SJCRH30 (cell line): ENCODE results near the gene KRT38. TPM values are rescaled to one million over a fixed set of nuclear protein-coding genes. Genes with fewer than 3 reads are reported as not detected.

ENCODE experiments used
- DNase-seq, 2 experiments: peaks; one replicate each; pipeline ENCODE4 v3.0.0-alpha.2; 2015 to 2020
- H3K27ac ChIP-seq: fragments of 250-450 bp; sonication (Bioruptor Pico); 2 replicates; pipeline ENCODE4 v1.5.1; 2020; ENCODE audit warnings: mild to moderate bottlenecking, moderate library complexity
- H3K27me3 ChIP-seq: fragments of 250-450 bp; sonication (Bioruptor Pico); 2 replicates; pipeline ENCODE4 v1.5.1; 2020; ENCODE audit warnings: mild to moderate bottlenecking, moderate library complexity
- H3K36me3 ChIP-seq: fragments of 250-450 bp; sonication (Bioruptor Pico); 2 replicates; pipeline ENCODE4 v1.5.1; 2020; ENCODE audit warnings: mild to moderate bottlenecking, moderate library complexity
- H3K4me1 ChIP-seq: fragments of 250-450 bp; sonication (Bioruptor Pico); 2 replicates; pipeline ENCODE4 v1.5.1; 2020; ENCODE audit warnings: mild to moderate bottlenecking, moderate library complexity
- H3K4me3 ChIP-seq: fragments of 250-450 bp; sonication (Bioruptor Pico); 2 replicates; pipeline ENCODE4 v1.5.1; 2020; ENCODE audit warnings: mild to moderate bottlenecking, moderate library complexity
- H3K9me3 ChIP-seq: fragments of 250-450 bp; sonication (Bioruptor Pico); replicated peaks from 2 replicates; pipeline ENCODE4 v1.5.1; 2020; ENCODE audit warnings: mild to moderate bottlenecking, moderate library complexity
- total RNA-seq: library from RNA; depleted of rRNA; stranded (reverse); fragments of >200 nt; shearing (Covaris generic); gene quantifications from 2 replicates; pipeline ENCODE4 v1.2.3, GENCODE V29; 2014; rRNA removed

Gene KRT38
- not detected in 2 replicates for total RNA-seq

DNA sequence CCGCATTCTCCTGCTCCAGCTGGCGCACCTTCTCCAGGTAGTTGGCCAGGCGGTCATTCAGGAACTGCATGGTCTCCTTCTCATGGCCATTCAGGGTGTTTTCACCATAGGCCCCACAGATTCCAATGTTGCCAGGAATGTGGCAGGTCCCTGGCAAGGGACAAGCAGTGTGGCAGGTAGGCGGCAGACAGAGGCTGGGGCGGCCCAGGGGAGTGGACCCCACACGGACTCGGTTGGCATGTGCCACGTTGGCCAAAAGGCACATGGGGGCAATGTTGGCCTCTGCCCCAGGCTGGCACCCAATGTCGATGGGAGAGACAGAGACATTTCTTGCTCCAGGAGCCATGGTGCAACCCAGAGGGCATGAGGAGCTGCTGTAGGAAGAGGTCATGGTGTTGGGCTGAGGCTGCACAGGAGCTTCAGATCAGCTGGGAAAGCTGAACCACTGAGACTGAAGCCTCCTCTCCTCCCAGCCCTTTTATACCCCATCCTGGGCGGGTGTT, at the start of gene KRT38:
KRT38 (minus strand) TSS at position 453 of the 503 bp plus-strand sequence; CDS start at position 391, 62 bp downstream.
- no peaks in the 10 kb centered on the region for H3K9me3 ChIP-seq
- H3K36me3 ChIP-seq = no peaks in the 10 kb centered on the region
- H3K4me1 ChIP-seq = no peaks in the 10 kb centered on the region
- no peak within 1 kb of the TSS for H3K27ac ChIP-seq
- no peak for DNase-seq
- H3K4me3 ChIP-seq = no peak within 1 kb of the TSS
- no peaks in the 10 kb centered on the region for H3K27me3 ChIP-seq

DNA sequence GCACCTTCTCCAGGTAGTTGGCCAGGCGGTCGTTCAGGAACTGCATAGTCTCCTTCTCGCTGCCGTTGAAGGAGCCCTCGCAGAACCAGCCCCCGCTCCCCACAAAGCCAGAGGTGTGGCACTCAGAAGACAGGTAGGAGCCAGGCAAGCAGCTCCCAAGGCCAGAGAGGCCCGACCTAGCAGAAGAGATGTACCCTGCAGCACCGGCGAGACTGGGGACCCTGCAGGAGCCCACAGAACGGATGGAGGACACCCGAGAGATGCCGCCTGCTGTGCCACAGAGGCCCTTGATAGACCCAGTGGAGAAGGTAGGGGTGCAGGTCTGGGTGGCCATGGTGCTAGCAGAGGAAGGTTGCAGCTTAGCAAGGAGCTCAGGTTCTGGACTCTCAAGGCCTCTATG, 48.7 kb upstream of the KRT38 start, which contains the start of gene KRT36:
KRT36 (minus strand) TSS at position 380 of the 400 bp plus-strand sequence; CDS start at position 334, 46 bp downstream.
- no peaks in the 10 kb centered on the region for H3K27me3 ChIP-seq
- H3K36me3 ChIP-seq = no peaks in the 10 kb centered on the region
- H3K27ac ChIP-seq = no peak within 1 kb of the TSS
- no peak within 1 kb of the TSS for H3K4me3 ChIP-seq
- no peaks in the 10 kb centered on the region for H3K9me3 ChIP-seq
- no peak for DNase-seq
- H3K4me1 ChIP-seq = peaks cover 5% of the 10 kb centered on the region

DNA sequence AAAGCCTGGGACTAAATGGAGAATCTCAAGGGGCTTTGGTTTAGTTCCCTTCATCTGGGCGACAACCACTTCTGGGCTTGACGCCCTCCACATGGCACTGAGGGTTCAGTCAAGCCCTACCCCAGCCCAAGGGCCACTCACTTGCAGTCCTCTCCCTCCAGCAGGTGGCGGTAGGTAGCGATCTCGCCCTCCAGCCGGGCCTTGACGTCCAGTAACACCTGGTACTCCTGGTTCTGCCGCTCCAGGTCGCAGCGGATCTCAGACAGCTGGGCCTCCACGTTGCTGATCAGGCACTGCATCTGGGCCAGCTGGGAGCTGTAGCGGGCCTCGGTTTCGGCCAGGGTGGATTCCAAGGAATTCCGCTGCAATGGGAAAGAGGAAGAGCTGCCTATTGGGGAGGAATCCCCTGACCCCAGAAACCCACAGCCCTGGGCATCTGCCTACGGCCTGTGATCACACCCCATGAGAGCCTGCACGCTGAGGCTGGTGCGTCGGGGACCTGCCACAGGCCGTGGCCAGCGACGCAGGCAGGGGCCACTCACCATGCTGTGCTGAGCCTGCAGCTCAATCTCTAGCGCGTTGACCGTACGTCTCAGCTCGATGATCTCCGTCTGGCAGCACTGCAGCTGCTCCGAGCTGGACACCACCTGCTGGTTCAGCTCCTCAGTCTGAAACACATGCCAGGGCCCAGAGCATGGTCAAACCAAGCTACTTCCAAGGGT, 46.2 kb upstream of the KRT38 start:
- Histone ChIP-seq H3K27me3 (no peaks in the 10 kb centered on the region), H3K9me3 (no peaks in the 10 kb centered on the region), H3K27ac (no peak overlapping the region), H3K4me1 (no peaks in the 10 kb centered on the region), H3K4me3 (no peak overlapping the region), H3K36me3 (no peaks in the 10 kb centered on the region)
- no peak for DNase-seq

DNA sequence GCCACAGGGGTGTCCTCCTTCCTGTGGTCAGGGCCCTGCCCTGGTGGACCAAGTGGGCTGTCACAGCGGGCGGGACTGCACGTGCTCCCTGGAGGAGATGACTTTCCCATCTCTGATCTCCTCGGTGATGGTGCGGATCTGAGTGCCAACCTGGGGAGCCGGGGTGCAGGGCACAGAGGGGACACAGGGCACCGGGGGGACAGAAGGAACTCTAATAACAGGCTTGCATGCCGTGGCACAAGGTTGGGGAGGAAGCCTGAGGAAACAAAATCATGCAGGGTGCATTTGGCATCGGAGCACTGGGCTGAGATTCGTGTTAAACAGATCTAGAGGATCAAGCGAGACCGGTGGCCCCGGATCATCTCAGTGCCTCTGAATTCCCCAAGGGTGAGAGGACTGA, 45.5 kb upstream of the KRT38 start:
- DNase-seq = no peak
- no peaks in the 10 kb centered on the region for H3K27me3 ChIP-seq
- no peaks in the 10 kb centered on the region for H3K9me3 ChIP-seq
- no peaks in the 10 kb centered on the region for H3K4me1 ChIP-seq
- no peak overlapping the region for H3K27ac ChIP-seq
- H3K36me3 ChIP-seq = no peaks in the 10 kb centered on the region
- no peak overlapping the region for H3K4me3 ChIP-seq

DNA sequence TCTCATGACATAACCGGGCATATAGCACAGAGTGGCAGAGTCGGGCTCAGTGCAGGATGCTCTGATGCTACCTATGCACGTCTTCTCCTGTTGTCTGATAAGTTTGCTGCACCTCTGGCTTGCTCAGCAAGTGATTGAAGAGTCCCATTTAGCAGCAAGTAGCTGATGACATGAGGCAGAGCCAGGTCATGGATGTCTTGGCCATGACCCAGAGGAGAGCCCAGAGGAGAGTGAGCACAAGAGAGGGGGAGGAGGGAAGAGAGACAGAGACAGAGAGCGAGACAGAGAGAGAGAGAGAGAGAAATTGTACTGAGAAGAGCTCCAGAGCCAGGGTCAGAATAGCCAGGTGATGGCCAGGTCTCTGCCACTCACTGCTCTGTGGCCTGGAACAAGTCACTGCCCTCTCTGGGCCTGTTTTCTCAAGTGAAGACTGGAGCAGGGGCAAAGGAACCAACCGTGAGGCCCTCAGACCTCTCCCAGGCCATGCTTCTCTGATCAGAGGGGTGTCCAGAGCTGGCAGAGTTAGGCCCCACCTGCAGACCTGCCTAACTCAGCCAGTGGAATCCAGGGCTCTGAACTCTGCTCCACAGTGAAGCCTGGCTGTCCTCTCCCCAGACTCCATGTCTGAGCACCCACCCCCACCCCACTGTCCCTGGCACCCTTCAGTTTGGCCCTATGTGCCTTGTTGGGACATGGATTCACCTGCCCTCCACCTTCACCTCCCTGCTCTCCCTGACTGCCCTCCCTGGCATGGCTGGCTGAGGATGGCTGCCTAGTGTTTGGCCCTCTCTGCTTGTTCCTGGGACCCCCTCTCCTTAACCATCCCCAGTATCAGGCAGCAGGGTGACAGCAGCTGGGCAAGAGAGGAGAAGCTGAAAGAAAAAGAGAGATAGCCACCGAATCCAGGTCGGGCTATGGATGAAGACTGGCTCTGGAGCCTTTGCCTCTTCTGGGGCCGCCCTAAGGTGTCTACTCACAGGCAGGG, 44.4 kb upstream of the KRT38 start:
- H3K27ac ChIP-seq = no peak overlapping the region
- no peaks in the 10 kb centered on the region for H3K4me1 ChIP-seq
- no peaks in the 10 kb centered on the region for H3K27me3 ChIP-seq
- no peaks in the 10 kb centered on the region for H3K36me3 ChIP-seq
- H3K9me3 ChIP-seq = no peaks in the 10 kb centered on the region
- no peak overlapping the region for H3K4me3 ChIP-seq
- no peak for DNase-seq

DNA sequence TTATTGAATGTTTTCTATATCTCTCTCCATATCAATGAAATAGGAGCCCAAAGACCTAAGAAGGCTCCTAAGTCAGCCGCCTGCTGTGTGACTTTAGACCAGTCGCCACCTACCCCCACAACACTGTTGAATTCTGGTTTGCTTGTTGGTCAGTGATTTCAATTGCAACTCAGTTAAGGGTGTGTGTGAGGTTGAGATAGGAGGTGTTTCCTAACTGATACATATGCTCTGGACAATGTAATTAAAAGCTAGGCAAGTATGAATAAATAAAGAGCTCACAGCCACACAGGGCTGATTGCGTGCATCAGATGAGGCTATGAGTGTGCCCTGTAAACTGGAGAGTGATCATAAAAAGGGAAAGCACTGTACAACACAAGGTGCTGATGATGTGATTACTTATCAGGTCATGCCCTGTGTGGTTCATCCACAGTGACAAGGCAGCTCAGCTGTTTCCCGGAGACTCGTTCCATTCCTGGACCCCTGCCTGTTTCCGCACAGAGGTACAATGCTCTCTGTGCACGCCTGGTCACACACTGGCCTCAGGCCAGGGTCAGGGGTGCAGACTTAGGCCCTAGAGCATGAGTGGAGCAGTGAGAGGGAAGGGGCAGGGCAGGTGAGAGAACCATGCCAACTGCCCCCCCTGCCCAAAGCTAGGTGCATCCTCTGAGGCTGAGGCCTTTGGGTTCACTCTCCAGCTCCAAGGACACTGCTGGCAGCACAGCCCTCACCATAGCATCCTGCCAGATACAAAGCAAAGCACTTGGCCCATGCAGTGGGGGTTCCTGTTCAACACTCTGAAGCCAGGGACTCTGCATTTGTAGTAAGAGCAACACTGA, 43.4 kb upstream of the KRT38 start:
- H3K9me3 ChIP-seq = no peaks in the 10 kb centered on the region
- no peak for DNase-seq
- H3K4me1 ChIP-seq = no peaks in the 10 kb centered on the region
- H3K4me3 ChIP-seq = no peak overlapping the region
- no peak overlapping the region for H3K27ac ChIP-seq
- H3K36me3 ChIP-seq = no peaks in the 10 kb centered on the region
- H3K27me3 ChIP-seq = no peaks in the 10 kb centered on the region

DNA sequence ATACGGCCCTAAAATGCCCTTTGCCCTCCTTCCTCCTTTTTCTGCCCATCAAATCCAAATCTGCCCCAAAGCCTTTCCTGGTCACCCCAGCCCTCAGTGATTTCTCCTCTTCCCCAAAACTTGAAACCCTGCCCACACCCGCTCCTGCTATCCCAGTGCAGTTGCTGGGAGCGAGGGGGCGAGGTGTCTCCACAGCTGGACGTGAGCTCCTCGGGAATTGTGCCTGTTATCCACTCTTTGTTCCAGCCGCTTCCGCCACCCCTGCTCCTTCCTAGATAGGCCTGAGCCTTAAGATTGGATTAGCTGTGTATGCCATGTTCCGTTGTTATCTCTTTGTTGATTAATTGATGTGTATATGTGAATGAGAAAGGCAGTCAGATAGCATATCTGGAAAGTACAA, 42.7 kb upstream of the KRT38 start:
- H3K27ac ChIP-seq = no peak overlapping the region
- H3K4me3 ChIP-seq = no peak overlapping the region
- no peaks in the 10 kb centered on the region for H3K4me1 ChIP-seq
- H3K36me3 ChIP-seq = no peaks in the 10 kb centered on the region
- no peaks in the 10 kb centered on the region for H3K9me3 ChIP-seq
- H3K27me3 ChIP-seq = no peaks in the 10 kb centered on the region
- no peak for DNase-seq

DNA sequence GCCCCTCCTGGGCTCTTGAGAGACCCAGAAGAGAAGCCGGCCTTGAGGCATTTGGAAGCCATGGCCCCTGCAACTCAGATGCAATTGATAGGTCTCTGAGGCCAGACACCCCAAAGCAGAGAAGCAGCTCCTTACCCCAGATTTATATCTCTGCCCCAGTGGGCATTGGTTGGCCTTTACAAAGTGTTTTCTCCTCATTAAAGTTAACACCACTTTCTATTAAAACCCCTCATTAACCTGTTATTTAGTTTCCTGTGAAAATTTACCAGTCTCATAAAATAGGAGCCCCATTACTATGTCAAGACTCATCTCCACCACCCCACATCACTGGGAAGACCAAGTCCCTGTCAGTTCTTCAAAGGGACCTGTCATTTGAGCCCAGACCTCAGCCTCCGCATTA, 40.3 kb upstream of the KRT38 start, which contains the start of gene KRT35:
KRT35 (minus strand) TSS at position 116 of the 400 bp plus-strand sequence; CDS start at position 62, 54 bp downstream.
- Histone ChIP-seq H3K4me3 (no peak within 1 kb of the TSS), H3K9me3 (no peaks in the 10 kb centered on the region), H3K27me3 (no peaks in the 10 kb centered on the region), H3K36me3 (no peaks in the 10 kb centered on the region), H3K27ac (no peak within 1 kb of the TSS), H3K4me1 (no peaks in the 10 kb centered on the region)
- DNase-seq = no peak

DNA sequence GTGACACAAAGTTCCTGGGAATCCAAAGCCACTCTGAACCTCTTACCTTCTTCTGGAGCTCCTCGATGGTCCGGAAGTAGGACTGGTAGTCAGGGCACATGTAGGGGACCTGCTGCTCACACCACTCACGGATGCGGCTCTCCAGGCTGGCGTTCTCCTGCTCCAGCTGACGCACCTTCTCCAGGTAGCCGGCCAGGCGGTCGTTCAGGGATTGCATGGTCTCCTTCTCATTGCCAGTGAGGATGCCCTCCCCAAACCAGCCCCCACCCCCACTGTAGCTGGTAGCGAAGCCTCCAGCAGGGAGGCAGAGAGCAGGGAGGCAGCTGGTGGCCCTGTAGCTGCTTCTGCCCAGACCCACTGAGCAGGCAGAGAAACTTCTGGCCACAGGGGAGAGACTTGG, 39.8 kb upstream of the KRT38 start:
- Histone ChIP-seq H3K4me1 (no peaks in the 10 kb centered on the region), H3K9me3 (no peaks in the 10 kb centered on the region), H3K27me3 (no peaks in the 10 kb centered on the region), H3K4me3 (no peak overlapping the region), H3K36me3 (no peaks in the 10 kb centered on the region), H3K27ac (no peak overlapping the region)
- DNase-seq = no peak

DNA sequence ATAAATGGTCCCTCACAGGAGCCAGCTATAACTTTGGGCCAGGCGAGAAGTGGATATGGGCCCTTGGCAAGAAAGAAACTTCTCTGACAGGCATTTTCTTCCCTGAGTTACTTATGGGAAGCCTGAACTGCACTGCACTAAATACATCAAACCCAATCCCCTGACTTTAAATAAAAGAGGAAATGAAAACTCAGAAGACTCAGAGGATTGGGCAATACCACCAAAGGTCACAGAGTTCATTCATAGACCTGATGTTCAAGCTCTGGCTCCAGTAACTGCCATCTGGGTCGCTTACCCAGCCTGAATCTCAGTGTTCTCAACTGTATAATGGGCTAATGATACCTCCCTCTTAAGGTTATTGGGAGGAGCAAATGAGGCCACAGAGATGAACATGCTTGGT, 39.4 kb upstream of the KRT38 start:
- H3K4me1 ChIP-seq = no peaks in the 10 kb centered on the region
- no peaks in the 10 kb centered on the region for H3K36me3 ChIP-seq
- no peak for DNase-seq
- H3K4me3 ChIP-seq = no peak overlapping the region
- H3K9me3 ChIP-seq = no peaks in the 10 kb centered on the region
- H3K27ac ChIP-seq = no peak overlapping the region
- no peaks in the 10 kb centered on the region for H3K27me3 ChIP-seq

DNA sequence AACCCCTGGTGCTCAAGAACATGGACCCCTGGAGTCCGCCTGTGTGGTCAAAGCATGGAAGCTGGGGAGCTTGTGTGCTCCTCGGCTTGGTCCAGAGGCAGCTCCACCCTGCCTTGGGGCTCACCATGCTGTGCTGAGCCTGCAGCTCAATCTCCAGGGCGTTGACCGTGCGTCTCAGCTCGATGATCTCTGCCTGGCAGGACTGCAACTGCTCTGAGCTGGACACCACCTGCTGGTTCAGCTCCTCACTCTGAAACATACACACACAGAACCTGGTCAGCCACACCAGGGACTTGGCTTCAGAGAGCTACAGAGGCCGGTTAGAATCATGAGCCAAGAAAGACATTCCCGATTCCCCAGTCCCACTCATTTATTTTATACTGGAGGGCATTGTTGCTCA, 37.5 kb upstream of the KRT38 start:
- H3K27ac ChIP-seq = no peak overlapping the region
- no peak for DNase-seq
- H3K4me3 ChIP-seq = no peak overlapping the region
- no peaks in the 10 kb centered on the region for H3K27me3 ChIP-seq
- no peaks in the 10 kb centered on the region for H3K4me1 ChIP-seq
- H3K36me3 ChIP-seq = no peaks in the 10 kb centered on the region
- H3K9me3 ChIP-seq = no peaks in the 10 kb centered on the region

DNA sequence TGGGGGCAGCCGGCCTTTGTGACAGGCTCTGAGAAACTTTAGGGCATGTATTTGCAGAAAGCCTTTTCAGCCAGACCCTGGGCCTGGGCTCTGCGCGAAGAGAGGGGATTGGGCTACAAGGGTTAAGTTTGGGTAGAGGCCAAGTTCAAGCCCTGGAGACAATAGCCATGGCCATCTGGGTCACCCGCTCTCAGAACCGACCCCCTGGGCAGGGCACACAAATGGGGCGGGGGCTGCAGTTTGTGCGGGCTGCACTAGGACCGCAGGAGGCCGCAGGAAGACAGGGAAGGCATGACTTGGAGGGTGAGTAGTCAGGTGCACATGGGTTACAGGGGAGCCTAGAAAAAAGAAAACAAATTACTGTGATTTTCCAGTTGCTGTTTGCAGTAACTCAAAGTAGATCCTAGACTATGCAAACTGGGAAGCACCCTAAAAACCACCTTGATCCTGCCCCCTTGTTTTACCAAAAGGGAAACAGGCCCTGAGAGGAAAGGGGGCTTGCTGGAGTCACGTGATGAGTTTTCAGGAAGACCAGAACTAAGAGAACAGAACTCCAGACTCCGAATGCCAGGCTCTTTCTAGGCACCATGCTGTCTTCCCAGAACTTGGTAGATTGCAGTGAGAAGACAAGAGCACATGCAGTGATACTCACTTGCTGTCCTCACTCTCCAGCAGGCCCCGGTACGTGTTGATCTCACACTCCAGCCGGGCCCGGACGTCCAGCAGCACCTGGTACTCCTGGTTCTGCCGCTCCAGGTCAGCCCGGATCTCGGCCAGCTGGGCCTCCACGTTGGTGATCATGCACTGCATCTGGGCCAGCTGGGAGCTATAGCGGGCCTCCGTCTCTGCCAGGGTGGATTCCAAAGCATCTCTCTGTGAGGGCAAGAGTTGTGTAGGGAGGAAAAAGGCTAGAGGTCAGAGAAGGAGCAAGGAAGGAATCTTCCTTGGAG, 36.4 kb upstream of the KRT38 start:
- no peaks in the 10 kb centered on the region for H3K27me3 ChIP-seq
- DNase-seq = no peak
- H3K27ac ChIP-seq = no peak overlapping the region
- no peaks in the 10 kb centered on the region for H3K4me1 ChIP-seq
- H3K36me3 ChIP-seq = no peaks in the 10 kb centered on the region
- no peak overlapping the region for H3K4me3 ChIP-seq
- H3K9me3 ChIP-seq = no peaks in the 10 kb centered on the region

DNA sequence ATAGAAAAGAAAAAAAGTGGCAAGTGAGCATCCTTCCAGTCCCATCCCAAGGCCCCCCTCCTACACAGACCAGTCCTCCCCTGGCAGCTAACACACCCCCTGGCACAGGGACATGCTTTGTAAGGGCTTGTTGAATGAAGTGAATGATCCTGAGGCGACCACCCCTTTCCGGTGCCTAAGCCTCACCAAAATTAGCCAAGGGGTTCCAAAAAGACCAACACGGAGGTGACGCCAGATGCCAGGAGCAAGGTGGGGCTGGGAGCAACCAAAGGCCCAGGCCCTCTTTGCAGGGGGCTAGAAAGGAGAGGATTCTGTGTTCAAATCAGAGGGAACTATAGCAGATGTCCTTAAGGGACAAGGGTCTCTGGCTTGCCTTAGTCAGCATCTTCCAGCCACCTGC, 34.6 kb upstream of the KRT38 start:
- Histone ChIP-seq H3K36me3 (no peaks in the 10 kb centered on the region), H3K9me3 (no peaks in the 10 kb centered on the region), H3K4me1 (no peaks in the 10 kb centered on the region), H3K4me3 (no peak overlapping the region), H3K27ac (no peak overlapping the region), H3K27me3 (no peaks in the 10 kb centered on the region)
- DNase-seq = no peak
